Measurements from ENCODE around the gene SCOC. TPM values are rescaled to one million over a fixed set of nuclear protein-coding genes. Genes with fewer than 3 reads are reported as not detected.
A peak's percentile ranks its signal among the peaks of the same experiment; 100 is the strongest.

Gene SCOC
- total RNA-seq, 1 donor from 2014 or later = 84.5 TPM

DNA sequence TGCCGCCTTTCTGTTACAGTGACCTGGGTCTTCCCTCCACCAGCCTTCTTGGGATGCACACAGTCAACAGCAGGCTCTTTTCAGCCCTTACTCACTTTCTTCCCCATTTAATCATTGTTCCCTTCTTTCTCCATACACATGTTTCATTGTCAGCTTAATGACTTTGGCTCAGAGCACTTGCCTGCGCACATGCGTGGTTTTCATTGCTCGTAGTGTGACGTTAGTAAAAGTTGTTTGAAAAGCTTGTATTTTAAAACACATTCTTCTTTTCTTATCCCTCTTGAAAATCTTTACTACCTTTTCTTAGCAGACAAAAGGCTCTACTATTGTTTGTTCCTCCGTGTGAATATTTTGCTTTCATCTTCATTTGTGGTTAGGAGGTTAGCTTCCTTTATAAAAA, 19.7 kb upstream of the SCOC start:
- no peak for TF ChIP-seq CTCF (IDR thresholded peaks at IDR 0.05; ENCODE audit: borderline replicate concordance)
- H3K27me3 ChIP-seq (ENCODE audit: low read depth) = no peaks in the 10 kb centered on the region
- no peak overlapping the region for H3K4me3 ChIP-seq
- no peaks in the 10 kb centered on the region for H3K4me1 ChIP-seq
- no peaks in the 10 kb centered on the region for H3K36me3 ChIP-seq
- no peaks in the 10 kb centered on the region for H3K9me3 ChIP-seq (replicated peaks)
- intact Hi-C loops (cut with micrococcal nuclease) = no loop called here
- no peak for DNase-seq
- no peak overlapping the region for H3K27ac ChIP-seq (replicated peaks)

GRCh38 chr4:140355288-140355687, 18.2 kb upstream of the SCOC start:
- no peaks in the 10 kb centered on the region for H3K4me1 ChIP-seq

DNA sequence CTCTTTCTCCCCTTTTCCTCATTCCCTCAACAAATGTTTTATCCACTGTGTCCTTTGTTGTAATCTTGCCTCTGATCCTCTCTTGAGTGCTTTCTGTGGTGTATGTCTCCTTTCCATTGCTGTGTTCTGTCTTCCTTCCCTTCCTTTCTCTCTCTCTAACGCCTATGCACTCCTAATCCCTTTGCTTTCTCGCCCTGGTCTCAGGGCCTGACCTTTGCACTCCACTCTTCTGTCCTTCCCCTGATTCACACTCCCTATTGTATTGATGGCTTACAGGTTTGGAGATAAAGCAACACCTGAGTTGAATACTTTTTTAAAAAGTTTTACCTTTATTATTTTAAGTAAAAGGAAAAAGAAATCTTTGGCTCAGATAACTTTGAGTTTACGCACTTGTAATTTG, 15.6 kb upstream of the SCOC start:
- intact Hi-C loops (cut with micrococcal nuclease) = no loop called here
- Histone ChIP-seq H3K36me3 (no peaks in the 10 kb centered on the region), H3K27ac (replicated peaks) (no peak overlapping the region), H3K9me3 (replicated peaks) (no peaks in the 10 kb centered on the region), H3K4me1 (no peaks in the 10 kb centered on the region), H3K27me3 (ENCODE audit: low read depth) (no peaks in the 10 kb centered on the region), H3K4me3 (no peak overlapping the region)
- no peak for TF ChIP-seq CTCF (IDR thresholded peaks at IDR 0.05; ENCODE audit: borderline replicate concordance)
- no peak for DNase-seq

More at GRCh38 chr4:140355288-140355687, 18.2 kb upstream of the SCOC start:
- Histone ChIP-seq H3K27me3 (ENCODE audit: low read depth) (no peaks in the 10 kb centered on the region), H3K36me3 (no peaks in the 10 kb centered on the region), H3K4me3 (no peak overlapping the region), H3K27ac (replicated peaks) (no peak overlapping the region), H3K9me3 (replicated peaks) (no peaks in the 10 kb centered on the region)
- no peak for DNase-seq
- TF ChIP-seq CTCF (IDR thresholded peaks at IDR 0.05; ENCODE audit: borderline replicate concordance) = no peak
- intact Hi-C loops (cut with micrococcal nuclease) = no loop called here

DNA sequence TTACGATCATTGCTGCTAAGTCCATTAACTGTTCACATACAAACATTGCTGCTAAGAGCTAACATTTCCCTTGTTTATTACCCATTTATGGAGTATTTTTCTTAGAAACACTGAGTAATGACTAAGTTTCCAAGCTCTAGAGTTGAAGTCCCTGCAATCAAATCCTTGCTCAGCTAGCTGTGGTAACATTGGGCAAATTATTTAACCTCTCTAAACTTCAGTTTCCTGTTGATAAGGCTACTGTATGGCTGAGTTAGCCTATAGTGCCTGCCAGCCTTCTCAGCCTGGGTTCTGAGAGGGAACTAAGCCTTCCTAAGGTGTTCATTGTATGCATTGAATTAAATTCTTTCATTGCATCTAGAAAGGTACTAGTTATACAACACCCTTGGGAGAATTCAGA, 15.2 kb upstream of the SCOC start:
- H3K9me3 ChIP-seq (replicated peaks) = no peaks in the 10 kb centered on the region
- TF ChIP-seq CTCF (IDR thresholded peaks at IDR 0.05; ENCODE audit: borderline replicate concordance) = no peak
- DNase-seq = no peak
- H3K4me3 ChIP-seq = no peak overlapping the region
- H3K36me3 ChIP-seq = no peaks in the 10 kb centered on the region
- no peak overlapping the region for H3K27ac ChIP-seq (replicated peaks)
- no peaks in the 10 kb centered on the region for H3K4me1 ChIP-seq
- H3K27me3 ChIP-seq (ENCODE audit: low read depth) = no peaks in the 10 kb centered on the region
- intact Hi-C loops (cut with micrococcal nuclease) = no loop called here

- no peaks in the 10 kb centered on the region for H3K36me3 ChIP-seq
- no peaks in the 10 kb centered on the region for H3K4me1 ChIP-seq
- no peak overlapping the region for H3K27ac ChIP-seq (replicated peaks)
- TF ChIP-seq CTCF (IDR thresholded peaks at IDR 0.05; ENCODE audit: borderline replicate concordance) = peak; percentile 84
- intact Hi-C loops (cut with micrococcal nuclease) = loop anchor here (5.0 kb wide), 2 partner anchors 248 to 493 kb away; no protein-coding TSS in a partner anchor
- no peak overlapping the region for H3K4me3 ChIP-seq
- peak; percentile 53 for DNase-seq
- H3K9me3 ChIP-seq (replicated peaks) = no peaks in the 10 kb centered on the region
- no peaks in the 10 kb centered on the region for H3K27me3 ChIP-seq (ENCODE audit: low read depth)
These were observed 13.7 kb upstream of the SCOC start for GRCh38 chr4:140359562-140360427.

Measured in left ventricle myocardium inferior (tissue), 1 donor.